Smooth muscle cell (in vitro differentiated cells): ENCODE results near the gene HCN3. TPM values are rescaled to one million over a fixed set of nuclear protein-coding genes. Genes with fewer than 3 reads are reported as not detected.
A peak's percentile ranks its signal among the peaks of the same experiment; 100 is the strongest.

Experiments
- DNase-seq: peaks from one replicate; lab custom pipeline; 2025; ENCODE audit not compliant: unreplicated experiment; lab: John Stamatoyannopoulos, UW
- H2AFZ ChIP-seq: fragments of 200-600 bp; sonication (generic); 2 replicates; pipeline ENCODE4 v1.6.0; 2016; ENCODE audit warnings: antibody characterized with exemption, low read depth, mild to moderate bottlenecking
- H3F3A ChIP-seq: fragments of 200-600 bp; sonication (generic); 2 replicates; pipeline ENCODE4 v1.6.0; 2017; ENCODE audit warnings: antibody characterized with exemption, low read depth
- H3K27ac ChIP-seq: fragments of 200-600 bp; sonication (generic); 2 replicates; pipeline ENCODE4 v1.5.1; 2016; ENCODE audit warnings: low read depth, mild to moderate bottlenecking
- H3K27me3 ChIP-seq: fragments of 200-600 bp; sonication (generic); 2 replicates; pipeline ENCODE4 v1.6.1; 2016; ENCODE audit warnings: low read depth, mild to moderate bottlenecking
- H3K36me3 ChIP-seq: fragments of 200-600 bp; sonication (generic); 2 replicates; pipeline ENCODE4 v1.5.1; 2016; ENCODE audit warnings: low read depth
- H3K4me1 ChIP-seq: fragments of 200-600 bp; sonication (generic); 2 replicates; pipeline ENCODE4 v1.5.1; 2016; ENCODE audit warnings: low read depth
- H3K4me2 ChIP-seq: fragments of 200-600 bp; sonication (generic); 2 replicates; pipeline ENCODE4 v1.6.0; 2016; ENCODE audit warnings: mild to moderate bottlenecking
- H3K4me3 ChIP-seq: fragments of 200-600 bp; sonication (generic); 2 replicates; pipeline ENCODE4 v1.5.1; 2016; ENCODE audit warnings: mild to moderate bottlenecking
- H3K79me2 ChIP-seq: fragments of 200-600 bp; sonication (generic); 2 replicates; pipeline ENCODE4 v1.6.0; 2016; ENCODE audit warnings: low read depth, mild to moderate bottlenecking
- H3K9ac ChIP-seq: fragments of 200-600 bp; sonication (generic); 2 replicates; pipeline ENCODE4 v1.6.0; 2016; ENCODE audit warnings: low read depth
- H3K9me3 ChIP-seq: fragments of 200-600 bp; sonication (generic); replicated peaks from 2 replicates; pipeline ENCODE4 v1.5.1; 2016; ENCODE audit warnings: low read depth
- H4K20me1 ChIP-seq: fragments of 200-600 bp; sonication (generic); 2 replicates; pipeline ENCODE4 v1.6.0; 2016; ENCODE audit warnings: low read depth
- CTCF ChIP-seq: fragments of 200-600 bp; sonication (generic); IDR thresholded peaks from 2 replicates; pipeline ENCODE4 v1.5.1; 2017; ENCODE audit warnings: borderline replicate concordance, mild to moderate bottlenecking, antibody characterized with exemption; ENCODE audit not compliant: insufficient read depth, poor library complexity, severe bottlenecking
- whole genome bisulfite sequencing: methylation state at CpG from one replicate; pipeline ENCODE4 v1.1.7; 2016; ENCODE audit warnings: low lambda C conversion rate; 5-methylcytosine and 5-hydroxymethylcytosine counted together
- polyA plus RNA-seq: library from polyadenylated mRNA; unstranded; fragments of >200 nt; fragmentation: Nextera tagmentation; extraction: Ambion mirVana; gene quantifications from 2 replicates; pipeline ENCODE4 v1.2.1, GENCODE V29; 2016
- total RNA-seq: library from RNA; depleted of rRNA; stranded (reverse); fragments of >200 nt; gene quantifications from 2 replicates; pipeline ENCODE4 v1.2.3, GENCODE V29; 2014

HCN3 gene
- total and polyA plus RNA-seq, 2 experiments from 2014 or later = 0.49 to 1.2 TPM

GRCh38 chr1:155321639-155322503, 44.6 kb downstream of the HCN3 start:
- DNase-seq = no peak
- H3K79me2 ChIP-seq = no peaks in the 10 kb centered on the region
- H2AFZ ChIP-seq = no peak overlapping the region
- H3F3A ChIP-seq = peaks cover 12% of the 10 kb centered on the region
- peak overlapping the region; percentile 75 for H3K4me3 ChIP-seq
- no peaks in the 10 kb centered on the region for H3K36me3 ChIP-seq
- peak overlapping the region; percentile 88 for H3K4me2 ChIP-seq
- WGBS = 64% methylated on average over 27 of the region's 27 CpGs
- no peaks in the 10 kb centered on the region for H3K9me3 ChIP-seq
- H3K27ac ChIP-seq = no peak overlapping the region
- no peak overlapping the region for H3K9ac ChIP-seq
- peaks cover 18% of the 10 kb centered on the region for H3K4me1 ChIP-seq
- no peak for TF ChIP-seq CTCF
- no peaks in the 10 kb centered on the region for H3K27me3 ChIP-seq
- peaks cover 18% of the 10 kb centered on the region for H4K20me1 ChIP-seq

GRCh38 chr1:155322571-155322952, 45.3 kb downstream of the HCN3 start:
- Histone ChIP-seq H3K79me2 (no peaks in the 10 kb centered on the region), H3K4me2 (peak overlapping the region; percentile 88), H3K27ac (peak overlapping the region; percentile 50), H3K4me3 (peak overlapping the region; percentile 75), H2AFZ (no peak overlapping the region), H3F3A (peaks cover 12% of the 10 kb centered on the region), H3K27me3 (no peaks in the 10 kb centered on the region), H3K9me3 (no peaks in the 10 kb centered on the region), H3K4me1 (peaks cover 18% of the 10 kb centered on the region), H3K9ac (peak overlapping the region; percentile 37), H3K36me3 (no peaks in the 10 kb centered on the region), H4K20me1 (peaks cover 18% of the 10 kb centered on the region)
- TF ChIP-seq CTCF = no peak
- peak; percentile 61 for DNase-seq
- 6% methylated on average over 26 of the region's 28 CpGs for WGBS

DNA sequence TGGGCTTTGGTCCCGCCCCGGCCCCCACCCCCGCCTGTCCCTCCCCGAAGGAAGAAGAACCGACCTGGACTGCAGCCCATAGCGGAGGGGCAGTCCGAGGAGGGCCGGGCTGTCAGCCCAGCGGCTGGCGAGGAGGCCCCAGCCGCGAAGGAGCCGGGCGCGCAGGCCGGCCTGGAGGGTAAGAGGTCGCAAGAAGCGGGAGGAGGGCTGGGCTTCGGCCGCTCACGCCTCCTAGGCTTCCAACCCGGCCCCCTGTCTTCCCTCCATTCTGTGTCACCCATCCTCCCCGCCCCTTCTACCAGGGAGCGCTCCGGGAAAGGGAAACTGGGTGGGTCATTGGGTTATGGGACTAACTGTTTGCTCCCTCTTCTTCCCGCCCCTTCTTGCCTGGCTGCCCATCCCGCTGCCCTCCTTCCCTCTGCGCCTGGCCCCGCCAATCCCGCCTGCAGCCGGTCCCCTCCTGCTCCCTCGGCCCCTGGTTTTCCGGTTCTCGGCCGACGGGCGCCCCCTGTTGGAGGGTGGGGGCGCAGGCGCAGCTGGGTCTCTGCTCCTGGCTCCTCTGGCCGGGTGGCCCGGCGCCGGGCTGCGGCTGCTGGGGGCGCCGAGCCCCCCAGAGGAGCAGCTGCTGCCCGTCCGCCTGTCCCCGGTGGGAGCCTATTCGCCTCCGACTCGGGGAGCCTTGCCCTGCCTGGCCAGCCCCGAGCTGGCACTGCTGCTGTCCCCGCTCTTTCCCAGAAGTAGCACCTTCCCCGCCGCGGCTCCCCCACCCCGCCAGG, 45.9 kb downstream of the HCN3 start:
- DNase-seq = peak; percentile 89
- Histone ChIP-seq H3K9me3 (no peaks in the 10 kb centered on the region), H3K27ac (peak overlapping the region; percentile 66), H3K4me1 (peaks cover 18% of the 10 kb centered on the region), H3K79me2 (no peaks in the 10 kb centered on the region), H3K4me2 (peak overlapping the region; percentile 88), H4K20me1 (peaks cover 18% of the 10 kb centered on the region), H3K27me3 (no peaks in the 10 kb centered on the region), H3K9ac (peak overlapping the region; percentile 65), H3K4me3 (peak overlapping the region; percentile 75), H3F3A (peaks cover 8% of the 10 kb centered on the region), H3K36me3 (no peaks in the 10 kb centered on the region), H2AFZ (no peak overlapping the region)
- WGBS = under 1% methylated on average over 35 of the region's 58 CpGs
- TF ChIP-seq CTCF = peak; percentile 99
